HG03460 (cell line): Measurements from ENCODE around the gene ACACA.
"Not testable (repeated sequence)": the region's sequence is repeated elsewhere in the genome, so short reads cannot be mapped to it uniquely, and the experiment has no call there.

ENCODE experiments used
- ATAC-seq: cut with Tn5 transposase; IDR thresholded peaks from one replicate; pipeline ENCODE4 v1.9.1; 2021; ENCODE audit not compliant: unreplicated experiment

The ACACA gene

GRCh38 chr17:37346863-37347402, 59.7 kb downstream of the ACACA start:
- ATAC-seq = not testable (repeated sequence)

GRCh38 chr17:37344519-37344918, 62.1 kb downstream of the ACACA start:
- no peak for ATAC-seq

- no peak for ATAC-seq
These were observed 64.0 kb downstream of the ACACA start for GRCh38 chr17:37342589-37342988.

- ATAC-seq = no peak
These were observed 65.8 kb downstream of the ACACA start for GRCh38 chr17:37340804-37341203.

- ATAC-seq = no peak
These were observed 67.3 kb downstream of the ACACA start for GRCh38 chr17:37339321-37339720.

GRCh38 chr17:37338847-37339246, 67.8 kb downstream of the ACACA start:
- ATAC-seq = no peak

- no peak for ATAC-seq
These were observed 79.1 kb downstream of the ACACA start for GRCh38 chr17:37327341-37328090.

GRCh38 chr17:37322826-37323561, 83.6 kb downstream of the ACACA start:
- no peak for ATAC-seq

- ATAC-seq = no peak
These were observed 84.5 kb downstream of the ACACA start for GRCh38 chr17:37322106-37322505.

GRCh38 chr17:37318931-37319594, 87.6 kb downstream of the ACACA start:
- ATAC-seq = no peak

- ATAC-seq = no peak
These were observed 88.8 kb downstream of the ACACA start for GRCh38 chr17:37317867-37318266.

- no peak for ATAC-seq
These were observed 91.0 kb downstream of the ACACA start for GRCh38 chr17:37315601-37316000.

- ATAC-seq = no peak
These were observed 94.3 kb downstream of the ACACA start for GRCh38 chr17:37312137-37312923.

GRCh38 chr17:37310940-37311339, 95.7 kb downstream of the ACACA start:
- ATAC-seq = no peak

GRCh38 chr17:37309051-37309450, 97.6 kb downstream of the ACACA start:
- no peak for ATAC-seq

GRCh38 chr17:37305406-37305905, 101.2 kb downstream of the ACACA start:
- ATAC-seq = no peak

GRCh38 chr17:37301288-37301687, 105.3 kb downstream of the ACACA start:
- no peak for ATAC-seq

GRCh38 chr17:37300683-37301082, 106.0 kb downstream of the ACACA start:
- no peak for ATAC-seq

- ATAC-seq = no peak
These were observed 107.2 kb downstream of the ACACA start for GRCh38 chr17:37299257-37299980.

GRCh38 chr17:37295888-37296287, 110.7 kb downstream of the ACACA start:
- ATAC-seq = no peak
